Effector memory CD4-positive, alpha-beta T cell (primary cell): Measurements from ENCODE around the gene RPGR.
A peak's percentile ranks its signal among the peaks of the same experiment; 100 is the strongest.

ENCODE experiments used
- DNase-seq, 3 donors: peaks; one replicate each; pipeline ENCODE4 v3.0.0-alpha.2; 2020
- H3K27ac ChIP-seq: 2 replicates; pipeline ENCODE4 v1.7.0; 2013; ENCODE audit warnings: mild to moderate bottlenecking, low read length, moderate library complexity; ENCODE audit not compliant: insufficient read depth, poor library complexity, severe bottlenecking
- H3K27me3 ChIP-seq: replicated peaks from 2 replicates; pipeline ENCODE4 v1.7.0; 2013; ENCODE audit warnings: mild to moderate bottlenecking, low read length; ENCODE audit not compliant: insufficient read depth, control insufficient read depth, poor library complexity, severe bottlenecking
- H3K36me3 ChIP-seq: 2 replicates; pipeline ENCODE4 v1.7.0; 2013; ENCODE audit warnings: mild to moderate bottlenecking, low read length, moderate library complexity; ENCODE audit not compliant: control insufficient read depth, insufficient read depth
- H3K4me1 ChIP-seq: 2 replicates; pipeline ENCODE4 v1.7.0; 2013; ENCODE audit warnings: low read length, mild to moderate bottlenecking; ENCODE audit not compliant: control insufficient read depth, insufficient read depth, poor library complexity, severe bottlenecking
- H3K4me3 ChIP-seq: 2 replicates; pipeline ENCODE4 v1.7.0; 2013; ENCODE audit warnings: low read length, low read depth, mild to moderate bottlenecking; ENCODE audit not compliant: insufficient read depth, poor library complexity, severe bottlenecking
- H3K9me3 ChIP-seq: 2 replicates; pipeline ENCODE4 v1.7.0; 2013; ENCODE audit warnings: mild to moderate bottlenecking, low read length, moderate library complexity; ENCODE audit not compliant: control insufficient read depth
- total RNA-seq, 3 donors: gene quantifications; one replicate each; lab custom pipeline; 2026; lab: John Stamatoyannopoulos, UW

Gene RPGR
- total RNA-seq = 21.9 to 24.7 (median 24.6) reads per million in 3 donors

DNA sequence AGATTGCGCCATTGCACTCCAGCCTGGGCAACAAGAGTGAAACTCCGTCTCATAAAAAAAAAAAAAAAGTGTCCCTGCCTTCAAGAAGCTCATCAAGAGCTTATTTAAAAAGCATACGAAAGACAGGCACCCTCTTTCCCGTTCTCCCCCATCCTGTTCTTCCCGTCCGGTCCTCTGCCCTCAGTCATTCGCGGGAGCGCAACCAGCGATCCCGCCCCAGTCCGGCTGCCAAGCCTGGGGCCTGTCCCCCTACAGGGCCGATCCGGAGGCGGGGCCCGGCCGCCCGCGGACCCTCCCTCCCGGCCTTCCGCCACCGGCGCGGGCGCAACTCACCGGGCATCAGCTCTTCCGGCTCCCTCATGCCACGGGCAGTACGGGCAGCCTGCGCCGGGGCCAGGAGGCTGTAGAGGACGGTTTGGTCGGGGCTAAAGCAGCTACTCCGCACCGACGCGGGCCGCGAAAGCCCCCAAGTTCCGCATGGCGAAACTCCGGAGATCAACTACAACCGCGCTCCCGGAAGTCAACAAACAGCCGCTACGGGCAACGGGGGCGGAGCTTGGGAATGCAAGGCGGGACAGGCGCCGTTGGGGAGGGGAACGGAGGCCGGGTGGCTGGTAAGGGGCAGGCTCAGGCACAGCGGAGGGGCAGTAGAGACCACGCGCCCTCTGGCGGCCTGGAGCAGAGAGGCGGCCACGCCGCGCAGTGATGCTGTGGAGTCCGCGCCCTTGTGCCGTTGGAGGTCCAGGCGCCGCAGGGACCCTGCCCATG lies at the start of gene RPGR:
RPGR (minus strand) TSS at position 503 of the 768 bp plus-strand sequence; CDS start at position 361, 142 bp downstream.
- H3K4me1 ChIP-seq = peaks cover 6% of the 10 kb centered on the region
- no peaks in the 10 kb centered on the region for H3K27me3 ChIP-seq
- no peaks in the 10 kb centered on the region for H3K9me3 ChIP-seq
- no peaks in the 10 kb centered on the region for H3K36me3 ChIP-seq
- peak within 1 kb of the TSS; percentile 78 for H3K4me3 ChIP-seq
- DNase-seq = peak; percentile 82 to 86 (median 83)
- H3K27ac ChIP-seq = peak within 1 kb of the TSS; percentile 84

GRCh38 chrX:38376747-38377146 lies 49.4 kb upstream of the RPGR start:
- no peak overlapping the region for H3K27ac ChIP-seq
- H3K27me3 ChIP-seq = peaks cover 3% of the 10 kb centered on the region
- no peaks in the 10 kb centered on the region for H3K4me1 ChIP-seq
- no peak overlapping the region for H3K4me3 ChIP-seq
- no peak for DNase-seq
- H3K36me3 ChIP-seq = no peaks in the 10 kb centered on the region
- H3K9me3 ChIP-seq = no peaks in the 10 kb centered on the region

DNA sequence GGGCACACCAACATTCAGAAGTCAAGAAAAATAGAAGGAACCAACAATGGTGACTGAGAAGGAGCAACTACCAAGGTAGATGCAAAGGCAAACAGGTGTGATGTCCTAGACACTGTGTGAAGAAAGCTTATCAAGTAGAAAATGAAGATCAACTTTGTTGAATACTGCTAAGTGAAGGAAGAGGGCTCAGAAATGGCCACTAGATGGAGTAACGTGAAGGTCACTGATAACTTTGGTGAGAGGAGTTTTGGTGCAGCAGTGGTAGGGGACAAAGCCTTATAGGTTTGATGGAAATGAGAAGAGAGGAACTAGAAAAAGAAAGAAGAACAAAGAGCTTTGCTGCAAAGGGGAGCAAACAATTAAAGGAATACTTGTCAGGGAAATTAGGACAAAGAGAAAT lies 48.6 kb upstream of the RPGR start:
- no peak overlapping the region for H3K27ac ChIP-seq
- peaks cover 3% of the 10 kb centered on the region for H3K27me3 ChIP-seq
- H3K36me3 ChIP-seq = no peaks in the 10 kb centered on the region
- H3K9me3 ChIP-seq = no peaks in the 10 kb centered on the region
- no peak overlapping the region for H3K4me3 ChIP-seq
- no peaks in the 10 kb centered on the region for H3K4me1 ChIP-seq
- no peak for DNase-seq

DNA sequence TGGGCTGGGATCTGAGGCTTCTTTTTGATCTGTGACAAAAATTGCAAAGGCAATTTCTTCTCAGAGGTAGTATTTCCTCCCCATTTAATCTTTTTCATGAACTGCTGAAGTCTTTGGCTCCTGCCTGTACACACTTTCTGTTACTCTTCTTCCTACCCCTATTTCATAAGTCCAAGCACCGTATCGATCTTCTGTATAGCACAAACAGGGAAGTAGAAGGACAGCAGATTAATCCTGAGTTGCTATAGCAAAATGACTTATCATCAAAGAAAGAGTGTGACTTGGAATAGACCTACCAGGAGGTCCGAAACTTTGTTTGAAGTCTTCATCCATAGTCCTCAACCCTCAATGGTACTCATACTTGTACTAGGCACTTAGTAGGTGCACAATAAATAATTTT lies 47.1 kb upstream of the RPGR start:
- Histone ChIP-seq H3K27me3 (peaks cover 3% of the 10 kb centered on the region), H3K36me3 (no peaks in the 10 kb centered on the region), H3K4me3 (no peak overlapping the region), H3K4me1 (no peaks in the 10 kb centered on the region), H3K9me3 (no peaks in the 10 kb centered on the region), H3K27ac (no peak overlapping the region)
- DNase-seq = no peak

- no peak overlapping the region for H3K4me3 ChIP-seq
- H3K27me3 ChIP-seq = peaks cover 3% of the 10 kb centered on the region
- no peak for DNase-seq
- H3K9me3 ChIP-seq = no peaks in the 10 kb centered on the region
- H3K4me1 ChIP-seq = no peaks in the 10 kb centered on the region
- no peaks in the 10 kb centered on the region for H3K36me3 ChIP-seq
- no peak overlapping the region for H3K27ac ChIP-seq
Measured at GRCh38 chrX:38371641-38372040, 44.3 kb upstream of the RPGR start.

- no peak overlapping the region for H3K4me3 ChIP-seq
- H3K36me3 ChIP-seq = no peaks in the 10 kb centered on the region
- no peaks in the 10 kb centered on the region for H3K9me3 ChIP-seq
- H3K27me3 ChIP-seq = no peaks in the 10 kb centered on the region
- H3K4me1 ChIP-seq = no peaks in the 10 kb centered on the region
- no peak overlapping the region for H3K27ac ChIP-seq
- no peak for DNase-seq
Measured at GRCh38 chrX:38368774-38369173, 41.5 kb upstream of the RPGR start.

DNA sequence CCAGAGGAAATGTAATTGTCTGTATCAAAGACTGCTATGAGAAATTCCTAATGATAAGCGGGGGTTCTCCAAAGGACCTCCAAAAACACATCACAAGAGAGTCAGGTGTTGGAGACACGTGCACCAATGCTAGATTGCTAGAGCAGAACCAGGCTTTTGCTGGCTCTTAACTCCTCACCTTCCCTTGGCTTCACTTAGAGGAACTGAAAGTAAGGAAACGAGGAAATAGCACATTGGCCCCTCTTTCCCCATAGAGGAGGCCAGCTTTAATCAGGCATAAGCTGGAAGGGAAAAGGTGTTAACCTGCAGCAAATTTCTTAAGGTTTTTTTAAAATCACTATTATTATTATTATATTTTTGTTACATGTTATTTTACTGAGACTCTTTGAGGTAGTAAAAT lies 38.6 kb upstream of the RPGR start:
- no peaks in the 10 kb centered on the region for H3K27me3 ChIP-seq
- no peaks in the 10 kb centered on the region for H3K36me3 ChIP-seq
- no peak overlapping the region for H3K4me3 ChIP-seq

GRCh38 chrX:38363046-38363445 lies 35.7 kb upstream of the RPGR start:
- Histone ChIP-seq H3K4me1 (no peaks in the 10 kb centered on the region), H3K9me3 (no peaks in the 10 kb centered on the region), H3K27ac (no peak overlapping the region), H3K4me3 (no peak overlapping the region), H3K27me3 (no peaks in the 10 kb centered on the region), H3K36me3 (no peaks in the 10 kb centered on the region)
- no peak for DNase-seq

More for the DNA sequence above, 38.6 kb upstream of the RPGR start:
- no peak for DNase-seq
- H3K27ac ChIP-seq = no peak overlapping the region
- no peaks in the 10 kb centered on the region for H3K9me3 ChIP-seq
- no peaks in the 10 kb centered on the region for H3K4me1 ChIP-seq

DNA sequence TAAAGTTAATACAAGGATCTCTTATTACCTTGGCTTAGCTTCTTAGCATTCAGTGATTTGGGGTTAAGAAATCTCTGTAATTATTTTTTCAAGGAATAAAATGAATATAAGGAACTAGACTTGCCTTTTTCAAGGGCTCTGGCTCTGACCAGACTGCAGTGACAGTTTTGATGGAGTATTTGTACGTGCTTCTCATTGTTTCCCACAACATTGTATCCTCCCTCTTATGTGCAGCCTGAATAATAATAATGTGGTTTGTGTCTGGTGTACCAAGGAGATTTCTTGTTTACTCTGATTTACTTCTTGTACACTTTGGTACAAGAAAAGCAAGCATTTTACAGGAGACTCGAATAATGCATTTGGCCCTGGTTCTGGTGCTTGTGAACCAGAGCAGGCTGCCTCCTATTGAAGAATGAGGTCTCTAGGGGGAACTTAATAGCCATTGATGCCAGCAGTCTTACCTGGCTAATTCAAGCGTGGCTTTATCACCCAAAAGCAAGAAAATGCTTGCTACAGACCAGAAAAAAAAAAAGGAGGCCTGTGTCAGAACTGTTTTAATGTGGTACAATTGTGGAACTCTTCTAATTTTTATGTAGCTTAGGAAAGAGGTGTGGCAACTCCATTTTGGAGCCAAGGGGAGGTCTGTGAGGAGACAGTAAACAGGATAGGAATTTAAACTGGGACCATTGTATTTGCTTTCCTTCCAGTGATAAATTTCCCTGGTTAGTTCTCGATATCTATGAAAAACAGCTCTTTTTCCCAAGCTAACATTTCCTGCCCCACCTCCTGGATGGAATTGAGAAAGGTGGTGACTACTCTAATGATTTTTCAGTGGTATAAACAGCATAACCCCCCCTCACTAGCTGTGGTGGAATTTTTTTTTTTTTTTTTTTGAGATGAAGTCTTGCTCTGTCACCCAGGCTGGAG lies 30.7 kb upstream of the RPGR start:
- no peak for DNase-seq
- H3K27ac ChIP-seq = no peak overlapping the region
- no peaks in the 10 kb centered on the region for H3K36me3 ChIP-seq
- H3K27me3 ChIP-seq = no peaks in the 10 kb centered on the region
- no peak overlapping the region for H3K4me3 ChIP-seq
- H3K4me1 ChIP-seq = no peaks in the 10 kb centered on the region
- H3K9me3 ChIP-seq = no peaks in the 10 kb centered on the region

- H3K27me3 ChIP-seq = no peaks in the 10 kb centered on the region
- no peaks in the 10 kb centered on the region for H3K9me3 ChIP-seq
- H3K4me1 ChIP-seq = no peaks in the 10 kb centered on the region
- H3K27ac ChIP-seq = no peak overlapping the region
- H3K36me3 ChIP-seq = no peaks in the 10 kb centered on the region
- DNase-seq = no peak
- H3K4me3 ChIP-seq = no peak overlapping the region
Measured at GRCh38 chrX:38356401-38356800, 29.1 kb upstream of the RPGR start.
